HEK293T (cell line): ENCODE data around the gene MAST4.

Source experiments
- CTCF ChIA-PET: fragments of 350-600 bp; formaldehyde crosslinking; extraction: SDS; loops from one replicate; lab custom pipeline; 2021; ENCODE audit warnings: antibody characterized with exemption, inconsistent platforms; lab: Yijun Ruan, JAX
- POLR2A ChIA-PET: fragments of 350-600 bp; formaldehyde crosslinking; extraction: SDS; loops from one replicate; lab custom pipeline; 2020; ENCODE audit warnings: antibody characterized with exemption, inconsistent platforms; lab: Yijun Ruan, JAX
- DNase-seq: peaks from one replicate; pipeline ENCODE4 v3.0.0; 2012; ENCODE audit warnings: mixed read lengths; ENCODE audit errors: extremely low spot score
- ARNT ChIP-seq: fragments of 450-650 bp; IDR thresholded peaks from 2 replicates; pipeline ENCODE4 v1.6.1; 2017; ENCODE audit warnings: mild to moderate bottlenecking
- BHLHE40 ChIP-seq: fragments of 450-650 bp; IDR thresholded peaks from 2 replicates; pipeline ENCODE4 v1.6.1; 2016; ENCODE audit warnings: mild to moderate bottlenecking, moderate library complexity, borderline replicate concordance
- CTBP1 ChIP-seq: fragments of 450-650 bp; IDR thresholded peaks from 2 replicates; pipeline ENCODE4 v1.6.1; 2016; ENCODE audit warnings: borderline replicate concordance
- ELF4 ChIP-seq: fragments of 450-650 bp; IDR thresholded peaks from 2 replicates; pipeline ENCODE4 v1.6.1; 2017; ENCODE audit warnings: antibody characterized with exemption
- FOXA1 ChIP-seq: fragments of 450-650 bp; IDR thresholded peaks from 2 replicates; pipeline ENCODE4 v1.6.1; 2016; ENCODE audit warnings: mild to moderate bottlenecking
- FOXK2 ChIP-seq: fragments of 450-650 bp; IDR thresholded peaks from 2 replicates; pipeline ENCODE4 v1.6.1; 2016; ENCODE audit warnings: mild to moderate bottlenecking
- FOXM1 ChIP-seq: fragments of 450-650 bp; IDR thresholded peaks from 2 replicates; pipeline ENCODE4 v1.6.1; 2017; ENCODE audit warnings: mild to moderate bottlenecking, borderline replicate concordance
- HDGF ChIP-seq: fragments of 450-650 bp; IDR thresholded peaks from 2 replicates; pipeline ENCODE4 v1.6.1; 2017; ENCODE audit warnings: antibody characterized with exemption, borderline replicate concordance
- L3MBTL2 ChIP-seq: fragments of 450-650 bp; conservative IDR thresholded peaks from 2 replicates; pipeline ENCODE4 v1.6.1; 2016; ENCODE audit warnings: mild to moderate bottlenecking
- LEF1 ChIP-seq: fragments of 450-650 bp; IDR thresholded peaks from 2 replicates; pipeline ENCODE4 v1.6.1; 2017; ENCODE audit warnings: mild to moderate bottlenecking, borderline replicate concordance
- NFRKB ChIP-seq: fragments of 450-650 bp; IDR thresholded peaks from 2 replicates; pipeline ENCODE4 v1.6.1; 2016; ENCODE audit warnings: mild to moderate bottlenecking, moderate library complexity
- PKNOX1 ChIP-seq: fragments of 450-650 bp; IDR thresholded peaks from 2 replicates; pipeline ENCODE4 v1.6.1; 2016
- SP1 ChIP-seq: fragments of 450-650 bp; IDR thresholded peaks from 2 replicates; pipeline ENCODE4 v1.6.1; 2017
- SUZ12 ChIP-seq: fragments of 450-650 bp; IDR thresholded peaks from 2 replicates; pipeline ENCODE4 v1.6.1; 2016; ENCODE audit warnings: mild to moderate bottlenecking
- TARDBP ChIP-seq: fragments of 450-650 bp; IDR thresholded peaks from 2 replicates; pipeline ENCODE4 v1.6.1; 2016
- ZNF384 ChIP-seq: fragments of 450-650 bp; IDR thresholded peaks from 2 replicates; pipeline ENCODE4 v1.6.1; 2016

The MAST4 gene

GRCh38 chr5:66863243-66864170 is 267.3 kb downstream of the MAST4 start:
- CTCF ChIA-PET, result no interaction called here
- TF ChIP-seq SP1, result no peak
- no peak for TF ChIP-seq ARNT
- no peak for TF ChIP-seq NFRKB
- POLR2A ChIA-PET, result no interaction called here
- no peak for DNase-seq

GRCh38 chr5:66864240-66864884 is 268.2 kb downstream of the MAST4 start:
- ChIA-PET POLR2A (no interaction called here), CTCF (interaction anchor here (0.6 to 0.7 kb wide), 2 partner anchors 9 to 18 kb away, joined by 3 read pairs; no protein-coding TSS in a partner anchor)
- DNase-seq, result no peak
- TF ChIP-seq CTBP1 (no peak), FOXK2 (no peak), L3MBTL2 (no peak), SUZ12 (no peak), HDGF (no peak), ZNF384 (no peak), SP1 (no peak), BHLHE40 (no peak), TARDBP (no peak)

DNA sequence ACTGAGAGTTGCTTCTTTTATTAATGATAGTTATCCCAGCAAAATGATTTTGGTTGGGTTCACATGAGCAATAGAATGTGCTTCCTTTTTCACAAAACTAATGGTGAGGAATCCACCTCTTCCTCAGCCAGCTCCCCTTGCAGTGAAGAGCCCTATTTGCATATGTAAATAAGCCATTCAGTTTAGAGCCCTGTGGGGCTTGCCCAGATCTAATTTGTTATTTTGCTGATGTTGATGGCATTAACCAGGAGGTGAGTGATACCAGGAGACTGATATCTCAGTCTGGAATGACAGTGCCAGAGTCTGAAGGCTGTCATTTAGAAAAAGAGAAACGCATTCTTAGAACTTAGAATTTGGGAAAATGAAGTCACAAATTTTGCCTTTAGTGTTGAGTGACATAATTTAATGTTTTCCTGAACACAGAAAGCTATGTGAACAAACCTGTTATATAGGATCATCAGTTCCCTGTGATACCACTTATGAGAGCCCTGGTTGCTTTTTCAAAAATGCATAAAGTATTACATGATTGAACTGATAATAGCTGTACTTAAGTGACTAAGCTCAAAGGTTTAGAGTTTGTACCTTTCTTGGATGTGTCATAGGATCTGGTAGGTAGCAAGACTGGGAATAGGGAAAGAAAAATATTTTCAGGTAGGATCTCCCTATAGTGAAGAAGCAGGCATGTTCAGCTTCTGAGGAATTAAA is 271.6 kb downstream of the MAST4 start:
- POLR2A ChIA-PET, result no interaction called here
- DNase-seq, result no peak
- CTCF ChIA-PET, result interaction anchor here (0.6 to 1.5 kb wide), 4 partner anchors 16 to 1076 kb away, joined by 3 to 4 read pairs (median 4); no protein-coding TSS in a partner anchor
- TF ChIP-seq HDGF, result no peak

- ChIA-PET POLR2A (no interaction called here), CTCF (no interaction called here)
- no peak for TF ChIP-seq FOXK2
- no peak for TF ChIP-seq ELF4
- no peak for TF ChIP-seq NFRKB
- TF ChIP-seq SP1, result no peak
- TF ChIP-seq HDGF, result no peak
- no peak for TF ChIP-seq LEF1
- TF ChIP-seq ARNT, result no peak
- no peak for TF ChIP-seq ZNF384
- TF ChIP-seq BHLHE40, result no peak
- no peak for TF ChIP-seq L3MBTL2
- no peak for TF ChIP-seq FOXA1
Measured at GRCh38 chr5:66869347-66869746, 273.2 kb downstream of the MAST4 start.

GRCh38 chr5:66870708-66871107 is 274.5 kb downstream of the MAST4 start:
- no peak for TF ChIP-seq NFRKB
- no peak for TF ChIP-seq FOXM1
- TF ChIP-seq CTBP1, result no peak
- TF ChIP-seq BHLHE40, result no peak
- no peak for TF ChIP-seq FOXK2
- no peak for TF ChIP-seq SP1
- TF ChIP-seq L3MBTL2, result no peak
- no peak for TF ChIP-seq TARDBP
- no peak for TF ChIP-seq ARNT
- no peak for TF ChIP-seq ELF4
- no peak for TF ChIP-seq FOXA1
- no peak for TF ChIP-seq ZNF384
- ChIA-PET CTCF (interaction anchor here (0.6 to 0.9 kb wide), 3 partner anchors 36 to 213 kb away, joined by 3 to 4 read pairs (median 3); no protein-coding TSS in a partner anchor), POLR2A (no interaction called here)
- no peak for DNase-seq

More at GRCh38 chr5:66869347-66869746, 273.2 kb downstream of the MAST4 start:
- no peak for DNase-seq

- CTCF ChIA-PET, result interaction anchor here (0.6 kb wide), 1 partner anchor 57 kb away, joined by 3 read pairs; no protein-coding TSS in a partner anchor
- no peak for DNase-seq
- TF ChIP-seq FOXA1 (no peak), SUZ12 (no peak), FOXM1 (no peak), LEF1 (no peak), ARNT (no peak), CTBP1 (no peak), TARDBP (no peak), FOXK2 (no peak), PKNOX1 (no peak), ZNF384 (no peak), NFRKB (no peak), BHLHE40 (no peak), L3MBTL2 (no peak)
- POLR2A ChIA-PET, result no interaction called here
Measured at GRCh38 chr5:66871651-66872050, 275.5 kb downstream of the MAST4 start.
